ENCODE data around the gene CLMN.

GRCh38 chr14:95156161-95157047 is 163.3 kb downstream of the CLMN start:
- no peak for TF ChIP-seq RAD21 (IDR thresholded peaks at IDR 0.05; ENCODE audit: low read depth)
- no peak for TF ChIP-seq CTCF (IDR thresholded peaks at IDR 0.05 in 2 of 3, conservative IDR thresholded peaks at IDR 0.05 in 1 of 3; ENCODE audit: borderline replicate concordance in 1 of 3, insufficient read depth in 1 of 3, low read depth in 2 of 3, low read length in 2 of 3)
- TF ChIP-seq POLR2A (IDR thresholded peaks at IDR 0.05; ENCODE audit: borderline replicate concordance, extremely low read depth, insufficient read depth, insufficient read length) = no peak
